GM23248 (cell line): ENCODE measurements around the gene FRMPD4. TPM values are rescaled to one million over a fixed set of nuclear protein-coding genes. Genes with fewer than 3 reads are reported as not detected.

Experiments
- DNase-seq: peaks from one replicate; pipeline ENCODE4 v3.0.0-alpha.2; 2015
- H2AFZ ChIP-seq: fragments of 200-600 bp; sonication (generic); 2 replicates; pipeline ENCODE4 v1.6.1; 2016; ENCODE audit warnings: antibody characterized with exemption
- H3F3A ChIP-seq: fragments of 200-600 bp; sonication (generic); 2 replicates; pipeline ENCODE4 v1.6.1; 2016; ENCODE audit warnings: mild to moderate bottlenecking, antibody characterized with exemption, mixed run types; ENCODE audit not compliant: insufficient read depth
- H3K27ac ChIP-seq: fragments of 200-600 bp; sonication (generic); 2 replicates; pipeline ENCODE4 v1.5.1; 2016; ENCODE audit warnings: mild to moderate bottlenecking
- H3K27me3 ChIP-seq: fragments of 200-600 bp; sonication (generic); replicated peaks from 2 replicates; pipeline ENCODE4 v1.6.1; 2016; ENCODE audit warnings: mild to moderate bottlenecking; ENCODE audit not compliant: insufficient read depth
- H3K36me3 ChIP-seq: fragments of 200-600 bp; sonication (generic); 2 replicates; pipeline ENCODE4 v1.6.1; 2016; ENCODE audit warnings: low read depth, mild to moderate bottlenecking
- H3K4me1 ChIP-seq: fragments of 200-600 bp; sonication (generic); 2 replicates; pipeline ENCODE4 v1.6.1; 2016; ENCODE audit warnings: mild to moderate bottlenecking; ENCODE audit not compliant: insufficient read depth
- H3K4me2 ChIP-seq: fragments of 200-600 bp; sonication (generic); one replicate; pipeline ENCODE4 v1.6.1; 2016; ENCODE audit warnings: mild to moderate bottlenecking; ENCODE audit not compliant: unreplicated experiment
- H3K4me3 ChIP-seq: fragments of 200-600 bp; sonication (generic); 2 replicates; pipeline ENCODE4 v1.5.1; 2016; ENCODE audit warnings: mild to moderate bottlenecking
- H3K79me2 ChIP-seq: fragments of 200-600 bp; sonication (generic); 2 replicates; pipeline ENCODE4 v1.6.1; 2016; ENCODE audit warnings: mild to moderate bottlenecking; ENCODE audit not compliant: insufficient read depth
- H3K9ac ChIP-seq: fragments of 200-600 bp; sonication (generic); 2 replicates; pipeline ENCODE4 v1.6.1; 2016; ENCODE audit warnings: mild to moderate bottlenecking
- H3K9me2 ChIP-seq: fragments of 200-600 bp; sonication (generic); 2 replicates; pipeline ENCODE4 v1.6.1; 2016; ENCODE audit warnings: mixed run types, mild to moderate bottlenecking, moderate library complexity; ENCODE audit not compliant: insufficient read depth
- H3K9me3 ChIP-seq: fragments of 200-600 bp; sonication (generic); one replicate; pipeline ENCODE4 v1.6.1; 2017; ENCODE audit warnings: low read depth
- H4K20me1 ChIP-seq: fragments of 200-600 bp; sonication (generic); 2 replicates; pipeline ENCODE4 v1.6.0; 2016; ENCODE audit not compliant: insufficient read depth
- EZH2 ChIP-seq: fragments of 200-600 bp; sonication (generic); IDR thresholded peaks from 2 replicates; pipeline ENCODE4 v1.6.1; 2018; ENCODE audit warnings: antibody characterized with exemption, mild to moderate bottlenecking; ENCODE audit not compliant: insufficient read depth, poor library complexity, severe bottlenecking
- EZH2phosphoT487 ChIP-seq: fragments of 200-600 bp; sonication (generic); IDR thresholded peaks from 2 replicates; pipeline ENCODE4 v1.6.1; 2018; ENCODE audit warnings: antibody characterized with exemption, moderate library complexity, mild to moderate bottlenecking, low read depth; ENCODE audit not compliant: insufficient read depth
- WGBS, 2 experiments: methylation state at CpG; one replicate each; pipeline ENCODE4 v1.1.6; 2015 to 2017; ENCODE audit warnings: low lambda C conversion rate in 2 of 2, low coverage in 1 of 2; ENCODE audit errors: missing lambda C conversion rate in 2 of 2; 5-methylcytosine and 5-hydroxymethylcytosine counted together
- in situ Hi-C: fragments of 300-500 bp; cut with MboI; formaldehyde crosslinking; loops from 2 replicates; pipeline ENCODE4 v1.15.0; 2020
- polyA plus RNA-seq: library from polyadenylated mRNA; unstranded; fragments of >200 nt; fragmentation: Nextera tagmentation; extraction: Ambion mirVana; gene quantifications from 2 replicates; pipeline ENCODE4 v1.2.1, GENCODE V29; 2016
- total RNA-seq: library from RNA; depleted of rRNA; stranded (reverse); fragments of >200 nt; shearing (Covaris generic); gene quantifications from 2 replicates; pipeline ENCODE4 v1.2.3, GENCODE V29; 2014

The FRMPD4 gene
- total and polyA plus RNA-seq, 2 experiments from 2014 or later: 0.04 TPM; not detected in 1

GRCh38 chrX:12412561-12412960 is 274.3 kb downstream of the FRMPD4 start:
- no peaks in the 10 kb centered on the region for H3K36me3 ChIP-seq
- no peak overlapping the region for H3K4me2 ChIP-seq
- H3K4me1 ChIP-seq: no peaks in the 10 kb centered on the region
- no peak overlapping the region for H3K4me3 ChIP-seq
- H3K27ac ChIP-seq: no peak overlapping the region
- in situ Hi-C loops: loop anchor here (25.0 kb wide), 1 partner anchor 100 kb away; no protein-coding TSS in a partner anchor
- no peak for TF ChIP-seq EZH2
- TF ChIP-seq EZH2phosphoT487: no peak
- H3K9ac ChIP-seq: no peak overlapping the region
- WGBS, 2 experiments: 14 to 21% methylated on average over 1 of the region's 1 CpG
- no peak overlapping the region for H2AFZ ChIP-seq
- no peaks in the 10 kb centered on the region for H3K9me2 ChIP-seq
- no peaks in the 10 kb centered on the region for H4K20me1 ChIP-seq
- DNase-seq: no peak
- H3K79me2 ChIP-seq: no peaks in the 10 kb centered on the region
- no peaks in the 10 kb centered on the region for H3F3A ChIP-seq
- H3K9me3 ChIP-seq: no peaks in the 10 kb centered on the region
- no peaks in the 10 kb centered on the region for H3K27me3 ChIP-seq

- in situ Hi-C loops: loop anchor here (25.0 kb wide), 1 partner anchor 93 kb away; no protein-coding TSS in a partner anchor
- 40 to 53% methylated on average over 4 of the region's 4 CpGs for WGBS, 2 experiments
- Histone ChIP-seq H3K4me3 (no peak overlapping the region), H3F3A (no peaks in the 10 kb centered on the region), H3K36me3 (no peaks in the 10 kb centered on the region), H4K20me1 (no peaks in the 10 kb centered on the region), H3K27me3 (no peaks in the 10 kb centered on the region), H2AFZ (no peak overlapping the region), H3K9ac (no peak overlapping the region), H3K4me1 (no peaks in the 10 kb centered on the region), H3K4me2 (no peak overlapping the region), H3K27ac (no peak overlapping the region), H3K9me2 (no peaks in the 10 kb centered on the region), H3K9me3 (no peaks in the 10 kb centered on the region), H3K79me2 (no peaks in the 10 kb centered on the region)
- no peak for TF ChIP-seq EZH2phosphoT487
- no peak for TF ChIP-seq EZH2
- no peak for DNase-seq
Measured at GRCh38 chrX:12419591-12419990, 281.3 kb downstream of the FRMPD4 start.

- no peak overlapping the region for H2AFZ ChIP-seq
- H3K9me3 ChIP-seq: no peaks in the 10 kb centered on the region
- H3K27ac ChIP-seq: no peak overlapping the region
- WGBS, 2 experiments: 2 to 4% methylated on average over 5 of the region's 5 CpGs
- no peaks in the 10 kb centered on the region for H3F3A ChIP-seq
- in situ Hi-C loops: loop anchor here (25.0 kb wide), 1 partner anchor 90 kb away; no protein-coding TSS in a partner anchor
- H3K9me2 ChIP-seq: no peaks in the 10 kb centered on the region
- TF ChIP-seq EZH2phosphoT487 (no peak), EZH2 (no peak)
- H3K4me2 ChIP-seq: no peak overlapping the region
- no peak for DNase-seq
- H3K4me1 ChIP-seq: no peaks in the 10 kb centered on the region
- H3K9ac ChIP-seq: no peak overlapping the region
- H3K4me3 ChIP-seq: no peak overlapping the region
- no peaks in the 10 kb centered on the region for H4K20me1 ChIP-seq
- H3K79me2 ChIP-seq: no peaks in the 10 kb centered on the region
- no peaks in the 10 kb centered on the region for H3K27me3 ChIP-seq
- H3K36me3 ChIP-seq: no peaks in the 10 kb centered on the region
Measured at GRCh38 chrX:12421918-12422317, 283.6 kb downstream of the FRMPD4 start.

GRCh38 chrX:12423346-12423745 is 285.1 kb downstream of the FRMPD4 start:
- Histone ChIP-seq H3K9ac (no peak overlapping the region), H3K9me3 (no peaks in the 10 kb centered on the region), H2AFZ (no peak overlapping the region), H4K20me1 (no peaks in the 10 kb centered on the region), H3K4me2 (no peak overlapping the region), H3K9me2 (no peaks in the 10 kb centered on the region), H3K36me3 (no peaks in the 10 kb centered on the region), H3K79me2 (no peaks in the 10 kb centered on the region), H3F3A (no peaks in the 10 kb centered on the region), H3K27ac (no peak overlapping the region), H3K4me1 (no peaks in the 10 kb centered on the region), H3K27me3 (no peaks in the 10 kb centered on the region), H3K4me3 (no peak overlapping the region)
- no peak for DNase-seq
- TF ChIP-seq EZH2phosphoT487 (no peak), EZH2 (no peak)
- 17 to 26% methylated on average over 1 of the region's 1 CpG for WGBS, 2 experiments
- in situ Hi-C loops: loop anchor here (25.0 kb wide), 1 partner anchor 89 kb away; no protein-coding TSS in a partner anchor

- Histone ChIP-seq H3K9me3 (no peaks in the 10 kb centered on the region), H3K27ac (no peak overlapping the region), H3K79me2 (no peaks in the 10 kb centered on the region), H3K27me3 (no peaks in the 10 kb centered on the region), H3K36me3 (no peaks in the 10 kb centered on the region), H4K20me1 (no peaks in the 10 kb centered on the region), H3K4me3 (no peak overlapping the region), H3K9me2 (no peaks in the 10 kb centered on the region), H3K4me2 (no peak overlapping the region), H2AFZ (no peak overlapping the region), H3F3A (no peaks in the 10 kb centered on the region), H3K9ac (no peak overlapping the region), H3K4me1 (no peaks in the 10 kb centered on the region)
- in situ Hi-C loops: no loop called here
- no peak for TF ChIP-seq EZH2
- TF ChIP-seq EZH2phosphoT487: no peak
- no peak for DNase-seq
- 10 to 45% methylated on average over 2 to 4 of the region's 4 CpGs for WGBS, 2 experiments
Measured at GRCh38 chrX:12425496-12425895, 287.2 kb downstream of the FRMPD4 start.
